ENCODE measurements around the gene WDFY4.

WDFY4 gene

DNA sequence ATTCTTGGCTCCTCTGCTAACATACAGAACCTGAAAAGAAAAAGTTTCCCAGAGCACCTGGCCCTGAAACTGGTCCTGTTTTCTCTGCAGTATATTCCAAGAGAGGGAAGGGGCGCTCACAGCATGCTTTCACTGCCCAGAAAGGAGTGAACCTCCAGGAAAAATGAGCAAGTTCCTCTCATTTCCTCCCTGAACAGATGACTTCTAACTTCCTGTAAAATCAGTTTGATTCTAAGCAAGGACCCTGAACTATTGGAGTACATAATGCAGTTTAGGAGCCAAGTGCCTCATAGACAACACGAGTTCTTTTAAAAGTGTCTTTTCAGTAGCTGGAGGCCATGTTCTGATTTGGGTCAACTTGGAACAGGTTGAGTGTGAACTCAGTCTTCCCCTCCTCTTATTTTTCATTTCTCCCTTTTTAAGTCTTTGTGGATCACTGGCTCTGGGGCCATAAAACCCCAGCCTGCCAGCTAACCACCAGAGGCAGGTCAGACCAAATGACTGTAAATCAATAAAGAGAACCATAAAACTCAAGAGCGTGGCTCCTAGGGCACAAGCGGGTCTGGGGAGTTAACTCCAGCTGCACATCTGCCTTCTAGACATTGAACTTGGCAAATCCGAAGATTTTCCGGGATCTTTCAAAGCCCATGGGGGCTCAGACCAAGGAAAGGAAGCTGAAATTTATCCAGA lies 260.9 kb downstream of the WDFY4 start:
- no peak for DNase-seq (ENCODE audit: low spot score)

DNA sequence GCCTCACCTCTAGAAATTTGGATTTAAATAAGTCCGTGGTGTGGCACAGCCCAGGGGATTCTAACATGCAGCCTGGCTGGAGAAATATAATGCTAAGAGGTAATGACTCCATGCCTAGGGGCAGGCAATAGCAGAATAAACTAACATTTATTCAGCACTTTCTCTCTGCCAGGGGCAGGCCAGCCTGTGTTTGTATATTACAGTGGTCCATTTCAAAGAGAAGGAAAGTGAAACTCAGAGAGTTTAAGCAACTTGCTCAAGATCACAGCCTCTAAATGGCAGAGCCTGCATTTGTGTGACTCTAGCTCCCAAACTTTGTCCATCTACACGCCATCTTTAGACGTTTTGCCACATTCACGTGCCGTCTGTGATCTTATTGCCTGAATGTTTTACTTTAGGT lies 261.7 kb downstream of the WDFY4 start:
- DNase-seq (ENCODE audit: low spot score) = no peak

DNA sequence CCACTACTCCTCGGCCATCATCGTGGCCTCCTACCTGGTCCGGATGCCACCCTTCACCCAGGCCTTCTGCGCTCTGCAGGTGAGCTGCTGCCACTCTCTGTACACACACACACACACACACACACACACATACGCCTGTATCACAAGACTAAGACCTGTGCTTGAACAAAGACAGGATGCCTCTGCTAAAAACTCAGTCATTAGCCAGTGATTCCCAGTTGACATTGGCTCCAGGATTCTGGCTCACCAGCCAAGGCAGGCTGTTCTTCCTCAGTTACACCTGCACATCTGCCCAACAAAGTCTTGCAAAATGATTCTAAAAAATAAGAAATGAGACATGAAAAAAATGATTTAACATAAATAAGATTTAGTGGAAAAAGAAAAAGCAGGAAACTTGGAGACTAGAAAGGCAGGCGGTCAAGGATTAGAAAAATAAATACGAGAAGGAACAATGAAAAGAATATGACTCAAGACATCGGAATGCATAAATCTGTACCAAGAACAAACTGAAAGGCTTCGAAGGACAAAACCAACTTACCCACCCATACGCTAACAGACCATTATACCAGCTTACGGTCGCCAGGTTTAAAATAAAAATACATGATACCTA lies 262.3 kb downstream of the WDFY4 start:
- no peak for DNase-seq (ENCODE audit: low spot score)

DNA sequence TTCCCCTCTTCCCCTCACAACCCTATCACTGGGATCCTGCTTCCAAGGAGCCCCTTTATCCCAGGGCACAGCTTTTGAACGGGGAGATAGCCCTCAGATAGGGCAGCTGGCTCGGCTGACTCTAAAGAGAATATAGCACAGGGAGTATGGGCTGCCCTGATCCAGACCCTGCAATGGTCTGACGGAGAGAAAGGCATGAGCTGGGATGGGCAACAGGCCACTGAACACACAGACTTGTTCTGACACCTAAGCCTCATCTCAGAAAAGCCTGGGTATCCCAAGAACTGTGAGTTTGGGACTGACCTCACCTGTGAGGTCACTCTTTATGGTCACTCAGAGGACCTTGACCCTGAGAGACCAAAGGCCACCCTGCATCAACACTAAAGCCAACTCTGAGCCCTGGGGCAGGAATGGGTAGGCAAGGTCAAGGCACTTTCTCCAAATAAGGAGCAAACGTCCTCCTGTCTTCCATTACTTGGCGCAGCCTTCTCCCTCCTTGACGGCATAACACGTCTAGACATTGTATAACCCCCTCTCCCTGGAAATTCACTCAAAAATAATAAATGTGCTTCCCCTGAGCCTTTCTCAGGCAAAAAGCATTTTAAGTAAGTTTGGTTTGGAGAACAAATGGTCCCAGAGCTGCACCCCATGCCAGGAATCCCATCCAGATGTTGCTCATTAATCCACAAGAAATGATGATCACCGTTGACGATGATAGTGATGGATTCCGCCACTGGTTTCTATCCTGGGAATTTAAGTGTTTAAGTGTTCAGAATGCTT lies 263.2 kb downstream of the WDFY4 start:
- DNase-seq (ENCODE audit: low spot score) = no peak

DNA sequence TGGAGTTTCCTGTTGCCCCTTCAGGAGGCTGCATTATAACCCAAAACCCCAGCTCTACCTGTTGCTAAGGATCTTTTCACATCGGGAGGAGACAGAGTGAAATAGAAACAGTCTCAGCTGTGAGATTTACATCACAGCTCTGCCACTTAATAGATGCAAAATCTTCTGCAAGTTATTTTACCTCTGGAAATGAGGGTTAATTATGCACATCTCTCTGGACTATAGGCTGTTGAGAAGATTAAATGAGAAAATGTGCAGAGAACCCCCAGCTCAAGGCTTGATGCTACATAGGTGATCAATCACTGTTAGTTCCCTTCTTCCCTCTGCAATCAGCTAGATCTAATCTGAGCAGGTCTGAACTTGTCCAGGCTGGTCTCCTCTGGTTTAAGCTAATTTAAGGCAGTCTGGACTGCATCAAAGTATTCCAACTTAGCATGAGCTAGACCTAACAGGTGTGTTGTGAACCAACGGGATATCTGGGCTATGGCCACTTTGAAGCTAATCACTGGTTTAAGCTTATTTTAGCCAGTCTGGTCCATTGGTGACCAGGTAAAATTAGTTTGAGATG lies 263.9 kb downstream of the WDFY4 start:
- DNase-seq (ENCODE audit: low spot score) = no peak

DNA sequence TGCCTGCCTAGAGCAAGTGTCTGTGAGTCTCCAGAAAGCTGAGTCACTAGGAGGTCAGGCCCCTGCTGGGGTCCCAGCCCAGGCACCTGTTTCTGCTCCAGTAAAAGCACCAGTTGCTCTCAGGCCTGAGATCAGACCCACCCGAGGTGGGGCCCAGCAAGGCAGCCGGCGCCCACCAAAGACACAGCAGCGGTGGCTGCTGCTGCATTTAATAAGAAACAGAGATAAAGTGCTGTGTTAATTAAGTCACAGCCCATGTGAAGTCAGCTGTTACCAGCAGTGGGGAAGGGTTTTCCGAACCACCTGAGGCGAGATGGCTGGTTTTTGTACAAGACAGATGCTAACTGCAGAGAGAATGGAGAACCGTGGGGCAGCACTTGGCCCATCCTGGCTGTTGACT lies 267.0 kb downstream of the WDFY4 start:
- no peak for DNase-seq (ENCODE audit: low spot score)

DNA sequence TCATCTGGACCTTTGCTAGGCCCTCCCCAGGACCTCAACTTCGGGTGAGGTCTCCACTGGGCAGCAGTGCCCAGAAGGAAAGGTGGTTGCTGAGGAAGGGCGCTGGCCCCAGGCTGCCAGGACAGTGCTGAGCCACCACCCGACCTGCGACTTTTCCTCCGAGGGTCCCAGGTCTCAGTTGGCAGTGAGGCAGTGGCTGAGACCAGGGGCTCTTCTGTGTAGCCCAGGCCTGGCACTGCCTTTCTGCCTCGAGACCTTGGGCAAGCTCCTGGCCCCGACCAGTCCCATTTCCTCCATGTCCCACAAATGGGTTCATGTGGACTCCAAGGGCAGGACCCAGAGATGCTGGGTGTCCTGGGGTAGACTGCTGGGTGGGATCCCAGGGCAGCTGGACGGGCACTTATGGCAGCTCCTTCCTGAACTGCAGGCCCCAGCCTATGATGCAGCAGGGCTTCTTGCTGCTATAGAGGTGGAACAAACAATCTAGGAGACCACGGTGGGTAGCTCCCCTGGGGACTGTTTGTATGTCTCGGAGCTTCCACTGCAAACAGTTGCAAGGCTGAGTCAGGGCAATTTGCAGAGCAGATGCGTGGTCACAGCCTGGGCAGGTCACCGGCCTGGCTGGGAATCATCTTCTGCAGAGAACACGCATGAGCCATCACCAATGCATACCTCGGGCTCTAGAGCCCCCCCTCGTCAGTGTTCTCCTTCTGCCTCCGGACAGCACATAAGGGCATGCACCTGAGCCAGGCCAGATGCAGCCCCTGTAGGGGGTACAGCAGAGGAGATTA lies 272.9 kb downstream of the WDFY4 start:
- DNase-seq (ENCODE audit: low spot score) = no peak

DNA sequence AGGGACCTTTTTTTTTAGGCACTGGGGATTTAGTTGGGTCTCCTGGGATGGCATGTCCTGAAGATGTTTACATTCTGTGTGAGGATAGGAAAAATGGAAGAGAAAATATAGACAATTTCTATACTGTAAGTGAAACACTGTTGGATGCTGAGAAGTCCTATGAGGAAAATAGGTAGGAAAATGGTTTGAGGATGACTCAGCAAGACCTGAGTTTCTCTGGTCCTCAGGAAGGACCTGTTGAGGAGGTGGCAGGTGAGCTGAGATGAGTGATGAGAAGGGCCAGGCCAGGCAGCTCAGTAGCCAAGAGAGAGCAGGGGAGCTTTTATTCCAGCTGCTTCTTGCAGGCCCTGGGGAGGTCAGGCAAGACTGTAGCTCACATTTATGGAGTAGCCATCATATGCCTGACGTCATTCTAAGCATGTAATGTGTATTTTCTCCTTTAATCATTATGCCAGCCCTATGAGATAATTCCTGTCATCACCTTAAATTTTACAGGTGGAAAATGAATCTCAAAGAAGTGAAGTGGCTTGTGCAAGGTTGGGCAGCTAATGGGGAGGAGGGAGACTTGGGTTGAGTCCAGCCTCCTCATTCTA lies 274.0 kb downstream of the WDFY4 start:
- no peak for DNase-seq (ENCODE audit: low spot score)

DNA sequence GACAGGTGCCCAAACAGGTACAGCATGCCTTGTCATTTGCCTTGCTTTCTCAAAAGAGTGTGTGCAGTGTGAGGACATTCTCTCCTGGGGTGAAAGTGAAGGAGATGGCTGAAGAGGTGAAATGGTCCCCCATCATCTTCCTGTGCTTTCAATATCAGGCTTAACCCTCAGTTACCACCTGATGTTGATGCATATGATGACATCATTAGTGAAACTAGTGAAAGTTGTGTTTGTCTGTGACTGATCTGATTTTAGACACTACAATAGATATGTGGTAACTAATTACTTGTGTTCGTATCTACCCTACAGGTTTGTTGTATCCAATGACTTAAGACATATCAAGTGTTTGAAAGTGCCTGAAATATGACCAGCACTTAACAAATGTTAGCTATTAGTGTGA lies 279.4 kb downstream of the WDFY4 start:
- no peak for DNase-seq (ENCODE audit: low spot score)

DNA sequence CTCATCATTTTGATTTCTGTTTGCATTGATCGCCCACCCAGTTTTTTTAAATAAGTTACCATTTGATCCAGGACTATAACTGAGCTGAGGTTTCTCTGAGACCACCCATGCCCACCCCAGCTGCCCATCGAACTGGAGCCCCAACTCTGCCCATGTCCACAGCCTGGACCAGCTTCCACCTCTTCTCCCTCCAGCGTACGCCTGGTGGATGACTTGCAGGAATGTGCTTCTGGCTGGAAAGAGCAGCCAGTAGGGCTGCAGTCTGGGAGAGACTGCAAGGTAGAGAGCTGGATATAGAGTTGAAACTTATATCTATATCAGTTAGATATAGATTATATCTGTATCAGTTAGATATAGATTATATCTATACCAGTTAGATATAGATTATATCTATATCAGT lies 280.8 kb downstream of the WDFY4 start:
- no peak for DNase-seq (ENCODE audit: low spot score)

DNA sequence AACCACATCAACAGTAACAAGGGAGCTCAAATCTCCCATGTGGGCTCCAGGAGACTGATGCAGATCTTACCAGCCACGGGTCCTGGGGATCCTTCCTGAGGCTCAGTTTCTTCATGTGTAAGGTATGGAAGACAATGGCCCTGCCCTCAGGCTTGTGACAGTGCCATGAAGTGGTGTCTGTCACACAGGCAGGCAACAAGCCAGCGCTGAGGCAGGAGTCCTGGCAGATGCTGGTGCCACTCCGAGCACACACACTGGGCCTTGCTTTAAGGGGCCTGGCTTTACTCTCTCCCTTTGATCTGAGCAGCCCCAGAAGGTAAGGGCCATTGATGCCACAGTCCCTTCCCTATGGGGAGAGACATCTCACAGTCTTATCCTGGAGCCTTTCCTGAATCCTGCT lies 283.4 kb downstream of the WDFY4 start:
- DNase-seq (ENCODE audit: low spot score) = no peak

DNA sequence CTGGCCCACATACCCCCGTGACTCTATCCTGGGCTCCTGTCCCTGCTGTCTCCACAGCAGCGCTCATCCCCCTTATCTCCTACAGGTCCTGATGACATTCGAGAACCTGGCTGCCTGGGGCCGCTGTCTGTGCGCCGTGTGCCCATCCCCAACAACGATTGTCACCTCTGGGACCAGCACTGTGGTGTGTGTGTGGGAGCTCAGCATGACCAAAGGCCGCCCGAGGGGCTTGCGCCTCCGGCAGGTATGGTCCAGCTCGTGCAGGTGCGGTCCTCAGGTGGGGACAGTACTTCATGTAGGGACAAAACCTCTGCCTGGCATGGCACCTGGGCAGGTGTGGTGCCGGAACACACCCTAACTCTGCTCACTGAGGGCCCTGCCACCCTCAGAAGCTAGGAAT lies 285.4 kb downstream of the WDFY4 start:
- no peak for DNase-seq (ENCODE audit: low spot score)

DNA sequence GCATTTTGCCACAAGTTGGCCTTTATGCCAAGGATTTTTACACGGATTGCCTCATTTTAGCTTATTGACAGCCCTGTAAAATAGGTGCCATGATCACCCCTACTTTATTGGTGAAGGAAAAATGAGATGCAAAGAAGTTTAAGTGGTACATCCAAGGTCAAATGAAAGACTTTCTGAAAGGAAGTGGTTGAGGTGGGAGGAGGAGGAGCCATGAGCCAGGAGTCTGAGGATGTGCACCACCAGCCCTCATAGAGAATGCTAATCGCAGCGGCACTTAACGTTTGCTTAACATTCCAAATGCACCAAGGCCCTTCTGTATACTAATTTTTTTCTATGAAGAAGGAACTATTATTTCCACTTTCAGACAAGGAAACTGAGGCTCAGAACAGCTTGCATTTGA lies 286.0 kb downstream of the WDFY4 start:
- DNase-seq (ENCODE audit: low spot score) = no peak

DNA sequence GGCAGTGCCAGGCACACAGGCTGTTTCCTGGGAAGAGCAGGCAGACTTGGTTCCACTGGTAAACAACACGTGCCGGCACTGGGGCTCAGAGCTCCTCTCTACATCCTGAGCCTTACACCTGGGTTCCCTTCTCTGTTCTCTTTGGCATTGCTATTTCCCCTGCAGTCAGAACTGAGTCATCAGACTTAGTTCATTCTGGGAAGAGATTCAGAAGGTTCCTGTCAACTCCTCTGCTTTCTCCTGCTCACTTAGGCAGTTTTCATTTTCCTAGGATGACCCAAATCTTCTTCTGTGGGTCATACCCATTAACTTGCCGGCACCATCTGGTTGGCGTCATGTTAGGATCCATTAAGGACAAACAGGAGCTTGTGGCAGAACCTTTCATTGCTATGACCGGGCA lies 288.4 kb downstream of the WDFY4 start:
- no peak for DNase-seq (ENCODE audit: low spot score)

DNA sequence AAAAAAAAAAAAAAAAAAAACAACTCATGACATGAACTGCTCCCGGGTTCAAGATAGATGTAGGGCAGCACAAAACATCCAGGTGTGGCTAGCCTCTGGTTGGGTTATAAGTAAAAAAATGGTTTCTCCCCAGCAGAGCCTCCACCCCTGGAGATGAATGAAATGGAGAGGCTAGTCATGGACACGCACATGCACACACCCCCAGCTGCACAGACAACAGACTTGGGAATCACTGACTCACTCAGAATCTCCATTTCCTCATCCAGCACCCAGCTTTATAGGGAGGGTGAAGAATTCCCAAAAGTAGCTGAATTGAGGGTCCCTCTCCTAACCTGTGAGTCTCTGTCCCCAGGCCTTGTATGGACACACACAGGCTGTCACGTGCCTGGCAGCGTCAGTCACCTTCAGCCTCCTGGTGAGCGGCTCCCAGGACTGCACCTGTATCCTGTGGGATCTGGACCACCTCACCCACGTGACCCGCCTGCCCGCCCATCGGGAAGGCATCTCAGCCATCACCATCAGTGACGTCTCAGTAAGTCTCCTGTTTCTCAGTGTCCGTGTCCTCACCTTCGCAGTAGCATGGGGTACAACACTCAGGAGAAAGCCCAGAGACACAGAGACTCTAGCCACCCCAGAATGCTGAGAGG lies 290.0 kb downstream of the WDFY4 start:
- DNase-seq (ENCODE audit: low spot score) = no peak

DNA sequence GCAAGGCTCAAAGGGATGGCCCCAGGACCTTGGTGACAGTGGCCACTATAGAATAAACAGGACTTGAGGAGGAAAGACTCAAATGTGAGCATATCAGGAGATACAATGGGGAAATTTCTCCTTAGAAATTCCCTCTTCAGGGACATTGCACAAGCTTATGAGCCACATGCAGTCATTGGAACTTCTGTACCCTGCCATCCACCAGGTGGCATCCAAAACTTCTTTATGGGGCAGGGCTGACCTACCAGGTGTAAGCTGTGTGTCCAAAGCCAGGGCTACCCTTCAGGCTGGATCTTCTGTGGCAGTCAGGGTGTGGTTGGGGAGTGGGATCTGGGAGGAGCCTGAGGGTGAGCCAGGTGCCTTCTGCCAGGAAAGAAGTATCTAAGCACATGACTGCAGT lies 291.5 kb downstream of the WDFY4 start:
- peak; percentile 17 for DNase-seq (ENCODE audit: low spot score)

DNA sequence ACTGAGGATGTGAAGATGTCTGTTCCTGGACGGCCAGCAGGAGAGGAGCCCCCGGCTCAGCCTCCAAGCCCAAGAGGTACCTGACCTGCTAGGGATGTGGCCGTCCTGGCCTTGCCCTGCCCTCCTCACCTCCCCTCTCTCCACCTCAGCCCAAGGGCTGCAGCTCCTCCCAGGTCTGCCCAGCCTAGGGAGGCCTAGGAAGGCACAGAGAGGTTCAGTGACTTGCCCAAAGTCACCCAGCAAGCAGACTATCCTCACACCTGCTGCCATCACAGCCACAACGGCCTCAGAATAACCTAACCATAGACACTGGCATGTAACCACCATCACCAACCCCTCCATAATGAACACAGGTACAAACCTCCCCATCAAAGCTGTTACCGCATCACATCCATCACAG lies 293.6 kb downstream of the WDFY4 start:
- DNase-seq (ENCODE audit: low spot score) = no peak

DNA sequence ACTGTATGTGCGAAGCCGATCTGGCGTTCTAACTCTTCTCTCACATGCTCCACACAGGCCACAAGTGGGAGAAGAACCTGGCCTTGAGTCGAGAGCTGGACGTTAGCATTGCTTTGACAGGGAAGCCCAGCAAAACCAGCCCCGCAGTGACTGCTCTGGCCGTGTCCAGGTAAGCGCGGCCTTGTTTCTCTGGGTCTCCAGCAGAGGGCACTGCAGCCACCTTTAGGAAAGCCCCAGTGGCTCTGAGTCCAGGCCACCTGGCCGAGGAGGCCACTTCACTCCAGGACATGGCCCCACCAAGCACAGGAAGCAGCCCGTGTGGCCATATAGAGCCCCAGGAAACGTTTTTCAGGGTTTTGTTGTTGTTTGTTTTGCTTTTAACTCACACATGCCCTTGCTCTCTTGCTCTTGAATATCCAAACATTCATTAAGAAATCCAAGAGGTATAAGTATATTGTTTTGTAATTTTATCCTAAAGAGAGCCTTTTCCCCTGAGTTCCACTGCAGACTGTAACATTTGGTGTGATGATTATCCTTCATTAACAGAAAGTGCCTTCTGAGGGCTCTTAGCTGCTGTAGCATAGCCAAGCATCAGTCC lies 296.7 kb downstream of the WDFY4 start:
- DNase-seq (ENCODE audit: low spot score) = peak; percentile 34

DNA sequence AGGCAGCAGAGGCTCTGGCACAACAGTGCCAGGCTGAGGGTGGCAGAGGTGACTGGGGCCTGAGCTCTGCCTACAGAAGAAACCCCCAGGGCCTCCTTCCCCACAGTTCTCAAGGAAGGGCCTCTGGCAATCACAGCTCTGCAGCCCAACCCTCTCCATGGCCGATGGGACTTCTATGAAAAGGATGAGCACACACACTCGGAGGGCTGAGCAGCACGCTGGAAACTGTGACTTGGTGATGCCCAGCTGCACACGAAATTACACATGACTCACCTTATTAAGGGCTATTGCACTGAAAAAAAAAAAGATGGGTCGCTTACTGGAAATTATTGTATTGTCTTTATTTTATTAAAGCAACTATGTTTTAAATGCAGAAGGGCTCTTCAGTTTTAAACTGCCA lies 297.9 kb downstream of the WDFY4 start:
- DNase-seq (ENCODE audit: low spot score) = no peak

DNA sequence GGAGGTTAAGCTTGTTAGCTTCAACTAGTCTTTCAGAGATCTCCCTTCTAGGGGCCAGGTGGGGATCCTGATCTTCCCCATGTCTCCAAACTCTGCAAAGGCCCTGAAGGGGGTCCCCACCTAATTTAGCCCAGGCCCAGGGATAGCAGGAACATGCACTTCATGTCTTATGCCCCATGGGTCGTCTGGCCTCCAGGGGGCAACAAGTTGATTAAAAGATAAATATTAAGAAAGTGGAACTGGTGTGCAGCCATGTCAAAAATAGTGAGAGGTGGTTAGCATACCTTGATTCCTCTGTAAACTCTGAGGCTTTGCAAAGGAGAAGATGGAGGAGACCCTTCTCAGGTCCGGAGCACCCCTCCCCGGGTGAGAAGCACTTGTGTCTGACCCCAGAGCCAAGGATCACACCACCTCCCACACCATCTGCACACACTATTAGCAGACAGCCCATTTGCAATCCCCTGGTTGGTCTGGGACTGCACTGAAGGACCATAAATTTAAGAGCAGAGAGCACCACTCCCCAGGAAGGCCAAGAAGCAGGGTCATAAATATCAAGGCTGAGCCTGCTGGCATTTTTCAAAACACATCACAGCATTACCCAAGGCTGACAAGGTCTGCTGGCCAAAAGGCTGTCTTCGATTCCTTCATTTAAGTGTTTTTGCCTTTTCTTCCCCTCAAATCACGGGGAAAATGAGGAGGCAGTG lies 299.1 kb downstream of the WDFY4 start:
- DNase-seq (ENCODE audit: low spot score) = no peak

Data from pons (tissue), 1 donor.